GM19438 (cell line): Measurements from ENCODE around the gene MRPL16.

Source experiments
- ATAC-seq: cut with Tn5 transposase; IDR thresholded peaks from one replicate; pipeline ENCODE4 v1.9.1; 2021; ENCODE audit warnings: low read depth; ENCODE audit not compliant: unreplicated experiment

Gene MRPL16

GRCh38 chr11:59776210-59777066 is 34.1 kb downstream of the MRPL16 start:
- no peak for ATAC-seq

DNA sequence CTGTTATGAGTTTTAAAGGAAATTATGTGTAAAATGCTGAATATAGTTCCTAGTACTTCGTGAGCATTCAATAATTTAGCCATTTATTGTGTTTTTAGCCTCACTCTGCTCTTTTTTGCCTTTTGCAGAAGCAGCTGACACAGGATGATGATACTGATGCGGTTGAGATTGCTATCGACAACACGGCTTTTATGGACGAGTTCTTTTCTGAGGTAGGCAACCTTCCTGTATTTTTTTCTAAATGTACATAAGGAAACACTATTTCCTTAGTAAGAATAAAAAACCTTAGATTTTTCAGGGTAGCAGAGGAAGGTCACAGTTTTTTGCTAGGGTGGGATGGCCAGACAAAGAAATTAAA is 37.5 kb downstream of the MRPL16 start:
- no peak for ATAC-seq

DNA sequence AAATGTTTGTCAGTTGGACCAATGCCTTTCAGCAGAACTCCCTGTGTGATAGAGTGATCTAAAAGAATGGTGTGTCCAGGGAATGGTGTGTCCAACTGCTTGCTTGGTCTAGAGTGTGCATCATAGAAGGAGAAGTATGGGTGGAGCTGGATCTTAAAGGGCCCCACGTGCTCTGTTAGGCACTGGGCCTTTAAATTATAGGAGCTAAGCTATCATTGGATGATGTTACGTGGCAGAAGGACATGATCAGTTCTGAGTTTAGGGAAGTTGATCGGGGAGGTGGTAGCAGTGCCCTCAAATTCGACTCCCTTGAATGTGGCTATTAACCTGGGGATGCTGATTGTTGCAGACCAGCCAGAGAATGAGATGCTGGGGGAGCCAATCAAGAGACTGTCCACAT is 39.0 kb downstream of the MRPL16 start:
- ATAC-seq = no peak

DNA sequence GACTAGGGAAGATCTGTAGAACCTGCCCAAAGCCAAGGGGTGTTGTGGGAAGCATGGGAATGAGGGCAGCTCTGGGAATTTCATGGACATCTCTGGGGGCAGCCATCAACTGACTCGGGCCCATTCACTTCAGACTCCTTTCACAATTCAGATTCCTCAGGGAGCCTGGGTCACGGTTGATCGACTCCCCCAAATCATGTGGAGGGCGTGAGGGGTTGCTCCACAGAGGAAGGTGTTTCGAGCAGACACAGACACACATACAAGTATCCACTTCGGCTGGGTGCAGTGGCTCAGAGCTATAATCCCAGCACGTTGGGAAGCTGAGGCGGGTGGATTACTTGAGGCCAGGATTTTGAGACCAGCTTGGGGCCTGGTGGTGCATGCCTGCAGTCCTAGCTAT is 39.7 kb downstream of the MRPL16 start:
- ATAC-seq = no peak

DNA sequence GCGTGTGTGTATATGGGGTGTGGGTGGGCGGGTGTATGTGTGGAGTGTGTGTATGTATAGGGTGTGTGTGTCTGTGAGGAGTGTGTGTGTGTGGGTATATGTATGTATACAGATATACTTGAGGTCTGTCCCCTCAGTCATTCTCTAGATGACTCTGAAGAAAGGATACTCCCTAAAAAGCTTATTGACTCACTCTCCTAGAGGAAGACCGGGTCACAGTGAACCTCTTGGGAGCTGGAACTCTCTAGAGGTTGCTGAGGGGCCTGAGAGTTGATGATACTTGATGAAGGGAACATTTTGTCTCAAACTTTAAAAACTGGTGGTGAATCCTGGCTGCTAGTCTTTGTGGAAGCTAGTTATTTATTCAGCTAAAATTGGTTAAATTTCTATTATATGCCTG is 40.3 kb downstream of the MRPL16 start:
- no peak for ATAC-seq

- ATAC-seq = no peak
Measured at GRCh38 chr11:59769828-59770227, 40.8 kb downstream of the MRPL16 start.

DNA sequence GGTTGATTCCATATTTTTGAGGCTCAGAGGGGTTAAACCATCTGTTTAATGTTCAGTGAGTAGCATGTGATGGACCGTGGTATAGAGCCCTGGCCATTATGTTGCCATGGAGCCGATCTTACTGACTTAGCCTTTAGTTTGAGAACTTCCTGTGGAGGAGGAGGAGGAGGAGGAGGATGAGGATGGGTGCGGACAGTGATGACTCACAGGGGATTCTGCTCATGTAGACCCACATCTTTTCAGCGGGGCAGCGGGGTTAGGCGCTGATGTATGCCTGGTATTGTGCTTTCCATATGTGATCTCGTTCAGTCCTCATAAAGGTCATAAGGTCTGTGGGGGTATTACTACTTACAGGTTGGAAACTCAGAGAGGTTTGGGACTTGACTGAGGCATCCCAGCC is 41.5 kb downstream of the MRPL16 start:
- no peak for ATAC-seq

DNA sequence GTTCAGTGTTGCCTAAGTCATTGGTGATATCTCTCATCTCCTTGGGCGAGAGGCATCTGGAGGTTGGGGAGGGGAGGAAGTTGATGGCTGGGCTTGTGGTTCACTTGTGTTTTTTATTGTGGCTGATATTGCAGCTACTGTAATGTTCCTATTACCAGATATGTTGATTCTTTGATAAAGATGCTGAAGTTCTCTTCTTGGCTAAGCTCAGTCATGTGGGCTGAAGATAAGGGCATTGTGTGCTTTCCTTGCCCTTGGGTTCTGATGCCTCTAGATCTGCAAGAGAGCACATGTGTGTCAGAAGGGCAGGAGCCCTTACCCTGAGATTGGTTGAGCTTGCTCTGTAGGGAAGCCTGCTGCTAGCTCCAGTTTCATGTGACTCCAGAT is 43.4 kb downstream of the MRPL16 start:
- no peak for ATAC-seq

DNA sequence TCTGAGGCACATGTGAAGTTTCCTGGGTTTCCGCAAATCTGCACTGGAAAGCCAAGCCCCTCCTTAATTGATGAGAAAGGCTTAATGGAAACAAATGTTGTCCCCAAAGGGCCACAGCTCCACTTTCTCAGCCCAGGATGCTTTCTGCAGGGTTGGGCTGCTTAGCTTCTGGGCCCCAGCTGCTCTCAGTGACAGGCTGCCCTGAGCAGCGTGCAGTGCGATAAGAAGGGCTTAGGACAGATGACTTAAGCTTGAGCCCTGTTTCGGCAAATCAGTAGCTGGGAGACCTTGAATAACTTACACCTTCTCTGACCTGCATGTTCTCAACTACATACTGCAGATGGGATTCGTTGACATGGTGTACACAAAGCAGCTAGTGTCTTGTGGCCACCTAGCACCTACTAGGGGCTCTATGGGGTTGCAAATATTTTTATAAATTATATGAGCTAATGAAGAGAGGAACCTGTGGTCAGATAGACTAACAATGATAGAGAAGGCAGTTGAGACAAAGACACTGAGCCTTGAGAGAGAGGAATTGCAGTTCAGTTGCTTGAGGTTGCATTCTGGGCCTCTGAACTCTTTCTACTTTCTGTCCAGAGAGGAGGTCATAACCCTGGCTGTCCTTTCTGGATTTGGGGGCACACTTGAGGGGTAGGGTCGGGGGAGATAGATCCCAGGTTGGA is 43.9 kb downstream of the MRPL16 start:
- no peak for ATAC-seq

GRCh38 chr11:59765068-59765735 is 45.4 kb downstream of the MRPL16 start:
- ATAC-seq = no peak

GRCh38 chr11:59761993-59762392 is 48.6 kb downstream of the MRPL16 start:
- ATAC-seq = no peak

- no peak for ATAC-seq
Measured at GRCh38 chr11:59760771-59761170, 49.8 kb downstream of the MRPL16 start.

GRCh38 chr11:59759900-59760299 is 50.7 kb downstream of the MRPL16 start:
- no peak for ATAC-seq

DNA sequence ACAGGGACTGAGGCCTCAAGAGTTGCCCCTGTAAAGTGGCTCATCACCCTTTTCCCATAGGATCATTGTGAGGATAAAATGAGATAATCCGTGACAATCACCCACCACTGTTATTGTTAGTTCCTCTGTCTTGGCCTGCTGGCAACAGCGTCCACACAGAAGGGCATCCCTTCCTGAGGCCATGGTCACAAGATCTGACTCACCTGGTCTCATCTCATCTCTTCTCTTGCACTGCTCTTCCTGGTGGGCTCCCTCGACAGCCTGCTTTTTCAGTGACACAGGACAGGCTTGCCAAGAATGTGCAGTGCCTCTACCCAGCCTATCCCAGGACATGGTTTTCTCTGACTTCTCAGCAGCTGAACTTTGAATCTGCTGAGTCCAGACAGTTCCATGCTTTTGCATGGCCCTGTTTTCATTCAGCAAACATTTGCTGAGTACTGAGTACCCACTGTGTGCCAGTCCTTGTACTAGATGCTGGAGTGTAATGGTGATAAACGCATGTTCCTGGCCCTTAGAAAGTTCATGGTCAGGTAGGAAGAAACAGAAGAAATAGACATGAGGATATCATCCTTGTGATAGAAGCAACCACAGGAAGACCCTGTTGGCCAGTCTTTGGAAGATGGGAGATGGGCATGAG is 52.1 kb downstream of the MRPL16 start:
- no peak for ATAC-seq

GRCh38 chr11:59756845-59757244 is 53.7 kb downstream of the MRPL16 start:
- no peak for ATAC-seq

DNA sequence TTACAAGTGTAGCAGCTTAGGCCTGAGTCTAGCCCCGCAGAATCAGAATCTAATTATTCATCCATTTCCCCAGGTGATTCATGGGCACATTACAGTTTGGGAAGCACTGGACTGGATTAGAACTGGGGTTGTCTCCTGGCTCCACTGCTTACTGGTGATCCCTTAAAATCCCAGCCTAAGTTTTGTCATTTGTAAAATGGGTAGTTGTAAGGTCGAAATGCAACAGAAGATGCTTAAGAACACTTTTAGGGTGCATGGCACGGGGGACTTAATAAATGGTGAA is 54.1 kb downstream of the MRPL16 start:
- no peak for ATAC-seq
